Measurements from ENCODE around the gene CECR2.

CECR2 gene

DNA sequence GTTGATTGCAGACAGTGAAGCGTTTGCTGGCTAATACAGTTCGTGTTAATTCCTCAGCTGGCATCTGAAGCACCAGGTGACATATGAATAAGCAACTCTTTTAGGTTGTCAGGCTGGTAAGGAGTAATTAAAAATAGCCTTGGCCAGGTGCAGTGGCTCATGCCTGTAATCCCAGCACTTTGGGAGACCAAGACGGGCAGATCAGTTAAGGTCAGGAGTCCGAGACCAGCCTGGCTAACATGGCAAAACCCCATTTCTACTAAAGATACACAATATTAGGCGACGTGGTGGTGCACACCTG lies 74.9 kb downstream of the CECR2 start:
- TF ChIP-seq, protein P1, sequence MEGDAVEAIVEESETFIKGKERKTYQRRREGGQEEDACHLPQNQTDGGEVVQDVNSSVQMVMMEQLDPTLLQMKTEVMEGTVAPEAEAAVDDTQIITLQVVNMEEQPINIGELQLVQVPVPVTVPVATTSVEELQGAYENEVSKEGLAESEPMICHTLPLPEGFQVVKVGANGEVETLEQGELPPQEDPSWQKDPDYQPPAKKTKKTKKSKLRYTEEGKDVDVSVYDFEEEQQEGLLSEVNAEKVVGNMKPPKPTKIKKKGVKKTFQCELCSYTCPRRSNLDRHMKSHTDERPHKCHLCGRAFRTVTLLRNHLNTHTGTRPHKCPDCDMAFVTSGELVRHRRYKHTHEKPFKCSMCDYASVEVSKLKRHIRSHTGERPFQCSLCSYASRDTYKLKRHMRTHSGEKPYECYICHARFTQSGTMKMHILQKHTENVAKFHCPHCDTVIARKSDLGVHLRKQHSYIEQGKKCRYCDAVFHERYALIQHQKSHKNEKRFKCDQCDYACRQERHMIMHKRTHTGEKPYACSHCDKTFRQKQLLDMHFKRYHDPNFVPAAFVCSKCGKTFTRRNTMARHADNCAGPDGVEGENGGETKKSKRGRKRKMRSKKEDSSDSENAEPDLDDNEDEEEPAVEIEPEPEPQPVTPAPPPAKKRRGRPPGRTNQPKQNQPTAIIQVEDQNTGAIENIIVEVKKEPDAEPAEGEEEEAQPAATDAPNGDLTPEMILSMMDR (IDR thresholded peaks at IDR 0.05; ENCODE audit: low read depth, low read length): no peak
- H3K4me3 ChIP-seq (ENCODE audit: low read depth, low read length): no peak overlapping the region

DNA sequence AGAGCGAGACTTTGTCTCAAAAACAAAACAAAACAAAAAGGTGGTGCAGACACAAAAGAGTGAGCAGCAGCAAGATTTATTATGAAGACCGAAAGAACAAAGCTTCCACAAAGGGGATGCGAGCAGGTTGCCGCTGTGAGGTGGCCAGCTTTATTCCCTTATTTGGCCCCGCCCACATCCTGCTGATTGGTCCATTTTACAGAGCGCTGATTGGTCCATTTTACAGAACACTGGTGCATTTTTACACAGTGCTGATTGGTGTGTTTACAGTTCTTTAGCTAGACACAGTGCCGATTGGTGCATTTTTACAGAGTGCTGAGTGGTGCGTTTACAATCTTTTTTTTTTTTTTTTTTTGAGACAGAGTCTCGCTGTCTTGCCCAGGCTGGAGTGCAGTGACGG lies 77.4 kb downstream of the CECR2 start:
- no peak overlapping the region for H3K4me3 ChIP-seq (ENCODE audit: low read depth, low read length)
- TF ChIP-seq, protein P1 (IDR thresholded peaks at IDR 0.05; ENCODE audit: low read depth, low read length): no peak

GRCh38 chr22:17451316-17451715 lies 82.1 kb downstream of the CECR2 start:
- TF ChIP-seq, protein P1 (IDR thresholded peaks at IDR 0.05; ENCODE audit: low read depth, low read length): no peak
- H3K4me3 ChIP-seq (ENCODE audit: low read depth, low read length): no peak overlapping the region

- TF ChIP-seq, protein P1 (IDR thresholded peaks at IDR 0.05; ENCODE audit: low read depth, low read length): no peak
- H3K4me3 ChIP-seq (ENCODE audit: low read depth, low read length): no peak overlapping the region
Observed at GRCh38 chr22:17460895-17461294, 91.6 kb downstream of the CECR2 start.

DNA sequence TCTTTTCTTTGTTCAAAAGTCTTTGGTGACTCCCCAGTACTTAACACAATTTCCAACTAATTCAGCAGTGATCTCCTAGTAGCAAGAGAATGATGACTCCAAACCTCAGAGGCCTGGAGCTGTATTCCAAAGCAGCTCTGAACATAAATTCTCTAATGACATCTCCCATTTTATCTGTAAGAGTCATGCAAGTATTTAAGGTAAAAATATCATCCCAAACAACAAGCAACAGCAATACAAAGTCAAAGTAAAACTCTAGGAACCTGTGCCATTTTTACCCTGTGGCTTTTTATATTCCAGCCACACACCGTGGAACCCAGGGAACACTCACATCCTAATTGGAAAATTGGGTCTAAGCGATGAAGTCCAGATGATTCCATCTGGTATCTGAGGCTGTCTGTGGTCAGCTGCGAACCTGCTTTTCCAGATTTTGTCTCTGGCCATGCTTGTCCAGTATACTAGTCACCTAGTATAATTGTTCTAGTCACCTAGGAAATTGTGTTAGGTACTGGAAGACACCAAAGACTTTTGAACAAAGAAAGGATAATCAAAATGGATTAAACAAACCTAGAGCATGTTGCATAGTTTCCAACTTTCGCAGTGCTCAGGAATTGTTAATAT lies 101.7 kb downstream of the CECR2 start:
- no peak overlapping the region for H3K4me3 ChIP-seq (ENCODE audit: low read depth, low read length)
- TF ChIP-seq, protein P1 (IDR thresholded peaks at IDR 0.05; ENCODE audit: low read depth, low read length): no peak

GRCh38 chr22:17471886-17472535 lies 102.8 kb downstream of the CECR2 start:
- H3K4me3 ChIP-seq (ENCODE audit: low read depth, low read length): no peak overlapping the region
- TF ChIP-seq, protein P1 (IDR thresholded peaks at IDR 0.05; ENCODE audit: low read depth, low read length): no peak

GRCh38 chr22:17472932-17473331 lies 103.7 kb downstream of the CECR2 start:
- TF ChIP-seq, protein P1 (IDR thresholded peaks at IDR 0.05; ENCODE audit: low read depth, low read length): no peak
- no peak overlapping the region for H3K4me3 ChIP-seq (ENCODE audit: low read depth, low read length)

Measured in WI38 (cell line).